Activated T-cell treated with anti-CD3 and anti-CD28 coated beads, Interleukin-2, amount 50 U/mL, for 24 hours (primary cell): ENCODE results near the gene FTH1.
A peak's percentile ranks its signal among the peaks of the same experiment; 100 is the strongest.
"Not testable (repeated sequence)": the region's sequence is repeated elsewhere in the genome, so short reads cannot be mapped to it uniquely, and the experiment has no call there.

Source experiments
- DNase-seq: peaks from one replicate; pipeline ENCODE4 v3.0.0-alpha.2; 2020
- H3K27ac Mint-ChIP-seq: 2 replicates; pipeline ENCODE4 v1.8.0; 2020; ENCODE audit warnings: mild to moderate bottlenecking, mixed read lengths
- H3K27me3 Mint-ChIP-seq: 2 replicates; pipeline ENCODE4 v1.8.0; 2020; ENCODE audit warnings: mixed read lengths
- H3K36me3 Mint-ChIP-seq: 2 replicates; pipeline ENCODE4 v1.8.0; 2020; ENCODE audit warnings: low read depth, mixed read lengths
- H3K4me1 Mint-ChIP-seq: 2 replicates; pipeline ENCODE4 v1.8.0; 2020; ENCODE audit warnings: low read depth, mixed read lengths
- H3K4me3 Mint-ChIP-seq: 2 replicates; pipeline ENCODE4 v1.8.0; 2020; ENCODE audit warnings: mild to moderate bottlenecking, moderate library complexity, mixed read lengths
- H3K9me3 Mint-ChIP-seq: 2 replicates; pipeline ENCODE4 v1.8.0; 2020; ENCODE audit warnings: mixed read lengths

Gene FTH1

DNA sequence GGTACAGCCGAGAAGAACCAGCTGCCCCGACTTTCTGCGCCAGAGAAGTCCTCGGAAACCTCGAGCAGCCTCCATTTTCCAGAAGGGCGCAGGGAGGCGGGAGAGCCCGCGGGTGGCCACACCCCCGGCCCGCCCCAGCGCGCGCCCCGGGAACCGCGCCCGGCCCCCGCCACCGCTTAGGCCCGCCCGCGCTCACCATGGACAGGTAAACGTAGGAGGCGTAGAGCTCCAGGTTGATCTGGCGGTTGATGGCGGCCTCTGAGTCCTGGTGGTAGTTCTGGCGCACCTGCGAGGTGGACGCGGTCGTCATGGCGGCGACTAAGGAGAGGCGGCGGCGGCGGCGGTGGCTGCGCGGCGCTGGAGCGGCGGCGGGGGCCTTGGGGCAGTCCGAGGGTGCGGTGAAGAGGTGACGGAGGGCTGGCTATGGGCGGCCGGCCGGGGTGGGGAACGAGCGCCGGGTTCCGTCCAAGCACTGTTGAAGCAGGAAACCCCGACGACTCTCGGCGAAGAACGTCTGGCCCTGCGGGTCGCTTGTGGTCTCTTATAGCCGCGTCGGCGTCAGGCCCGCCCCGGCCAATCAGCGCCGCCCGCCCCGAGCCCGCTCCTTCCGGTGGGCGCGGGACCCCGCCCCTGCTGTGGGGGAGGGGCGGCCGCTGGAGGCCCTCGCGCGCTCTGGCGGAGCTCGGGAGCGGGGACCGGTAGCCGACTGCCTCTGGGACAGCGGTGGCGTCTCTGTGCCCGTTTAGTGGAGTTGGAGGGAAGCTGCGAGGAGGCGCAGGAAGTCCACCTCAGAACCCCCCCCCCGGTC is at the start of gene FTH1:
Gene FTH1 (minus strand): TSS at position 519 of the 808 bp plus-strand sequence. CDS start 209 bp downstream, at position 310.
- H3K36me3 Mint-ChIP-seq: peaks cover 51% of the 10 kb centered on the region
- peak; percentile 91 for DNase-seq
- H3K9me3 Mint-ChIP-seq: no peaks in the 10 kb centered on the region
- peak within 1 kb of the TSS; percentile 92 for H3K4me3 Mint-ChIP-seq
- no peaks in the 10 kb centered on the region for H3K27me3 Mint-ChIP-seq
- H3K27ac Mint-ChIP-seq: peak within 1 kb of the TSS; percentile 93
- peaks cover 72% of the 10 kb centered on the region for H3K4me1 Mint-ChIP-seq

DNA sequence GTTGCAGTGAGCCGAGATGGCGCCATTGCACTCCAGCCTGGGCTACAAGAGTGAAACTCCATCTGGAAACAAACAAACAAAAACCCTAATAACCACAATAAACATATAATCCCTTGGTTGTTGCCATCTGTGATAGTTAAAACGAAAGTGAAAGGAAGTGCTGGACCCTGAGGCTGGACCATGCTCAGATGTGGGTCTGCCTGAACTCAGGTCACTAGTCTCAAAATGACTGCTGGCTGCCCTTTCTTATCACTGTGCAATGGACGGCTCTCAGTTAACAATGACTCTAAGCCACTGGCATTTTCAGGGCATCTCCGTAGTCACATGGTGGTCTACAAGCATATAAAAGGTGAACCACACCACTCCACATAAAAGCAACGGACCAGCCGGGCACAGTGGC is 48.2 kb upstream of the FTH1 start:
- no peak for DNase-seq
- H3K4me3 Mint-ChIP-seq: no peak overlapping the region
- H3K27ac Mint-ChIP-seq: no peak overlapping the region
- no peaks in the 10 kb centered on the region for H3K9me3 Mint-ChIP-seq
- no peaks in the 10 kb centered on the region for H3K36me3 Mint-ChIP-seq
- H3K4me1 Mint-ChIP-seq: no peaks in the 10 kb centered on the region
- H3K27me3 Mint-ChIP-seq: peaks cover 4% of the 10 kb centered on the region

DNA sequence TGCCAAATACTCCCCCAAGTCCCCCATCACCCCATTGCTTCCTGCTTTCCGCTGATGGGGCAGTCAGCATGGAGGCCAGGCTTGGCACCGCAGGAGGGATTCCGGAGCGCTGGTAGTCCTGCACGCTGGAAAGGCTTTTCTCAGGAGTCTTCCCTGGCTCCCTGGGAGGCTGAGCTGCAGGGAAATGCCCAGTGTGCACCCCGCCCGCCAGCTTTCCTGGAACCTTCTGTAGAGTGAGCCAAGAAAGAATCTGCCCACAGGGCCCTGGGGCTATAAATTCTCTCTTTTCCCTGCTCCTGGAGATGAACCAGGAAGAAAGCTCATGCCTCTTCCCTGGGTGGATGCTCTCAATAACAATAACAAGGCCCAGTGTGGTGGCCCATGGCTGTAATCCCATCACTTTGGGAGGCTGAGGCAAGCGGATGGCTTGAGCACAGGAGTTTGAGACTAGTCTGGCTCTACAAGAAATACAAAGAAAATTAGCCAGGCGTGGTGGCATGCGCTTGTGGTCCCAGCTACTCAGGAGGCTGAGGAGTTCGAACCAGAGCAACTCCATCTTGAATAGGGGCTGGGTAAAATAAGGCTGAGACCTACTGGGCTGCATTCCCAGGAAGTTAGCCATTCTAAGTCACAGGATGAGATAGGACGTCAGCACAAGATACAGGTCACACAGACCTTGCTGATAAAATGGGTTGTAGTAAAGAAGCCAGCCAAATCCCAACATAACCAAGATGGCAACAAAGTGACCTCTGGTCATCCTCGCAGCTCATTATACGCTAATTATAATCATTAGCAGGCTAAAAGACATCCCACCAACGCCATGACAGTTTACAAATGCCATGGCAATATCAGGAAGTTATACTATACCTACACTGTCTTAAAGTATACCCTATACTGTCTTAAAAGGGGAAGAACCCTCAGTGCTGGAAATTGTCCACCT is 46.4 kb upstream of the FTH1 start:
- Mint-ChIP-seq H3K4me3 (no peak overlapping the region), H3K36me3 (no peaks in the 10 kb centered on the region), H3K27ac (no peak overlapping the region), H3K9me3 (no peaks in the 10 kb centered on the region), H3K27me3 (peaks cover 4% of the 10 kb centered on the region), H3K4me1 (no peaks in the 10 kb centered on the region)
- DNase-seq: no peak

GRCh38 chr11:62012832-62013461 is 45.5 kb upstream of the FTH1 start:
- Mint-ChIP-seq H3K27ac (no peak overlapping the region), H3K36me3 (no peaks in the 10 kb centered on the region), H3K9me3 (no peaks in the 10 kb centered on the region), H3K4me3 (no peak overlapping the region), H3K27me3 (peaks cover 4% of the 10 kb centered on the region), H3K4me1 (no peaks in the 10 kb centered on the region)
- DNase-seq: no peak

DNA sequence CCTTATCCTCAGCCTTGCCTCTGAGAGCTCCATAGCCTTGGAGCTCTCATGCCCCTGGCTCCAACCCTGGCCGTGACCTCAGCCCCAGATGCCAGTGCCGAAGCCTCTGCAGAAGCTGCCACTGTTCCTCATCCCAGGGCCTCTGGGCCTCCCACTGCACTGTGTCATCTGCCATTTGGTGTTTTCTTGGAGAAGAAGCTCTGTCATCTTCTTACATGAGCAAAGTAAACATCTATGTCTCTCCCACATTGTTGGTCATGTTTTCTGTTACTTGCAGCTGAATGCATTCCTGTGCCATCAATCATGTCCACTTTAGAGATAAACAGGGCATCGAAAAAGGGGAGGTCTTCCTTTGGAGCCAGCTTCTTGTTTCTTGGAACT is 45.0 kb upstream of the FTH1 start:
- no peak overlapping the region for H3K27ac Mint-ChIP-seq
- H3K27me3 Mint-ChIP-seq: peaks cover 4% of the 10 kb centered on the region
- H3K4me1 Mint-ChIP-seq: no peaks in the 10 kb centered on the region
- no peak for DNase-seq
- no peaks in the 10 kb centered on the region for H3K9me3 Mint-ChIP-seq
- no peaks in the 10 kb centered on the region for H3K36me3 Mint-ChIP-seq
- no peak overlapping the region for H3K4me3 Mint-ChIP-seq

- no peaks in the 10 kb centered on the region for H3K9me3 Mint-ChIP-seq
- no peak overlapping the region for H3K27ac Mint-ChIP-seq
- H3K4me1 Mint-ChIP-seq: no peaks in the 10 kb centered on the region
- no peaks in the 10 kb centered on the region for H3K36me3 Mint-ChIP-seq
- peaks cover 4% of the 10 kb centered on the region for H3K27me3 Mint-ChIP-seq
- DNase-seq: no peak
- H3K4me3 Mint-ChIP-seq: no peak overlapping the region
Measured at GRCh38 chr11:62011881-62012280, 44.4 kb upstream of the FTH1 start.

DNA sequence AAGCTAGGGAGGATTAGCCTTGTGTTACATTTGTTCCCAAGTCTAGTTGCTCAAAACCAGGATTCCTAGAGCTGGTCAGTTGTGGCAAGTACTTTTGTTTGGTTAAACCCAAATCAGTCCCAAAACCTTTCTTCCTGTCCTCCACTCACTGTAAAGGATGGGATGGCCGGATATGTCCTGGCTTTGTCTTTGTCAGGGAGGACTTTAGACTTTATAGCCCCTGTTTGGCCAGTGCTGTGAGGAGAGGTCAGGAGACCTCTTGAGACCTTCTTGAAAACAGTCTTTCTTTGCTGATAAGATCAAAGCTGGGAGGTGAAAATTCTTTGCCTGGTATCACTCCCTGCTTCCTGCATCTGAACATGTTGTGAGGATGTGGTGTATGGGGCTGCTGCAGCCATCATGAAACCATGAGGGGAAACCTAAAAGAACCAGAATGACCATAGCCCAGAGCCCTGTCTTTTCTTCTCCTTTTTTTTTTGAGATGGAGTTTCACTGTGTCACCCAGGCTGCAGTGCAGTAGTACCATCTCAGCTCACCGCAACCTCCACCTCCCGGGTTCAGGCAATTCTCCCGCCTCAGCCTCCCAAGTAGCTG is 43.6 kb upstream of the FTH1 start:
- H3K36me3 Mint-ChIP-seq: no peaks in the 10 kb centered on the region
- no peaks in the 10 kb centered on the region for H3K9me3 Mint-ChIP-seq
- H3K27me3 Mint-ChIP-seq: peaks cover 4% of the 10 kb centered on the region
- no peaks in the 10 kb centered on the region for H3K4me1 Mint-ChIP-seq
- no peak overlapping the region for H3K27ac Mint-ChIP-seq
- no peak overlapping the region for H3K4me3 Mint-ChIP-seq
- DNase-seq: no peak

GRCh38 chr11:62008193-62008592 is 40.8 kb upstream of the FTH1 start:
- no peaks in the 10 kb centered on the region for H3K4me1 Mint-ChIP-seq
- peaks cover 4% of the 10 kb centered on the region for H3K27me3 Mint-ChIP-seq
- H3K27ac Mint-ChIP-seq: no peak overlapping the region
- no peak overlapping the region for H3K4me3 Mint-ChIP-seq
- H3K36me3 Mint-ChIP-seq: no peaks in the 10 kb centered on the region
- DNase-seq: no peak
- no peaks in the 10 kb centered on the region for H3K9me3 Mint-ChIP-seq

DNA sequence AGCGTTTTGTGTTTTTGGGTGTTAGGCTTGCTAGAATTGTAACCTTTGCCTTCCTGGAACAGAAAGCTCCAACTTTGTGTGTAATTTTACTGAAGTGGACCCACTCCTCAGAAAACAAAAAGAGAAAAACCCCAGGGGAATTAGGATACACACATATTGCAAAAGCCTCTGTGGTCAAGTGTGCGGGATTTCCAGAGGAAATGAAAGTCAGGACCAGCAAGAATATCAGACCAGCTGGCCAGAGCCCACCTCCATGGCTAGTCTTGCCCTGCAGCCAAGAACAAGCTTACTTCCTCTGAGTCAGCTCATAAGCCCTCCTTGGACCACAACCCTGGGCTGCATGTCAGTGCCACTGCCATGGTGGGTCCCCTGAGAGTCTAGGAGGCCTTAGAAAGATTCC is 37.0 kb upstream of the FTH1 start:
- no peak for DNase-seq
- Mint-ChIP-seq H3K9me3 (peaks cover 2% of the 10 kb centered on the region), H3K36me3 (peaks cover 2% of the 10 kb centered on the region), H3K27ac (no peak overlapping the region), H3K4me1 (no peaks in the 10 kb centered on the region), H3K27me3 (no peaks in the 10 kb centered on the region), H3K4me3 (no peak overlapping the region)

DNA sequence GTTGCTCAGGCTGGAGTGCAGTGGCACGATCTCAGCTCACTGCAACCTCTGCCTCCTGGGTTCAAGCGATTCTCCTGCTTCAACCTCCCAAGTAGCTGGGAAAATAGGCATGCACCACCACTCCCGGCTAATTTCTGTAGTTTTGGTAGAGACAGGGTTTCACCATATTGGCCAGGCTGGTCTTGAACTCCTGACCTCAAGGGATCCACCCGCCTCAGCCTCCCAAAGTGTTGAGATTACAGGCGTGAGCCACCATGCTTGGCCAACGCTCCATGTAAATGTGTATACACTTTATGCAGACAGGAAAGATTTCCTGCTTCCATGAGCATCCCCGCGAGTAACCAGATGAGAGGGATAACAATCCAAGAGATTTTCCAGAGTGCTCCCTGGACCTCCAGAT is 34.8 kb upstream of the FTH1 start:
- not testable (repeated sequence) for H3K4me1 Mint-ChIP-seq, H3K4me3 Mint-ChIP-seq, H3K27me3 Mint-ChIP-seq, DNase-seq, H3K27ac Mint-ChIP-seq
- H3K36me3 Mint-ChIP-seq: peaks cover 15% of the 10 kb centered on the region
- peaks cover 13% of the 10 kb centered on the region for H3K9me3 Mint-ChIP-seq

- Mint-ChIP-seq H3K4me1 (no peaks in the 10 kb centered on the region), H3K4me3 (no peak overlapping the region), H3K27ac (no peak overlapping the region), H3K36me3 (peaks cover 15% of the 10 kb centered on the region), H3K27me3 (no peaks in the 10 kb centered on the region), H3K9me3 (peaks cover 13% of the 10 kb centered on the region)
- DNase-seq: no peak
Measured at GRCh38 chr11:62001450-62002191, 34.2 kb upstream of the FTH1 start.

DNA sequence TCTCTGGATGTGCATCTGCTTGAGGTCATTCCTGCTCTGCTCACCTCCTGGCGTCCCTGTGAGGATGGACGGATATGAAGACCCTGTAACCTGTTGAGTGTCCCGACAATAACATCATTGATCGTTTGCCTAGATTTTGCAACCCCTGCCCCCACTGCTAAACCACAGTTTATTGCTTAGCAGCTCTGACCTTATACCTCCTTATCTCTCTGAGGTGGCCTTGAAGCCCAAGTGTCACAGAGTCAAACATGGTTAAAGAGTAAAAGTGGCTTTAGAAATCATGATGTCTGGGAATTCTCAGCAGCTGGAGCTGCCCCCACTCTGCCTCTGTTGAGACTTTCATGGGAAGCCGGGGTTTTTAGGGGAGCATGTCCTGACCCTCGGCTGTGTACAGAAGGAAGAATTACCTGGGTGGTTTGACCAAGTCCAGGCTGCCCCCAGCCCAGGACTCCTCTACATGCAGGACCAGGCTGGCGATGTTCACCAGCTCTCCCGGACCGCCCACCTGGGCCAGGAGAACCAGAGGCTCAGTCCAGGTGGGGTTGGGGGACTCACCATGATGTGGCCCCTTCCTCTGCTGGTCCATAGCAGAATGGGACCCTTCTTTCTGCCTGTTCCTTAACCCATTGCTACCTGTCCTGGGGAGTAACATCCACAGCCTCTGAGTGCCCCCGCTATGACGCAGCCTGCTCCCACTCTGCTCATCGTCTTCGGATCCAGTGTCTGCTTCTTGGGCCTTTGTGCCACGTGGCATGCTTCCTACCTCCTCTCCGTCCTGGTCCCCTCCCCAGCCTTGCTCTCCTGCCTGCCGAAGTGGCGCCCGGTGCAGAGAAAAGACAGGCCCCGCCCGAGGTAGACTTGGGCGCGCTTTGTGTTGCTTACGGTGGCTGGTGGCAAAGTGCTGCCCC is 33.4 kb upstream of the FTH1 start:
- Mint-ChIP-seq H3K36me3 (peaks cover 15% of the 10 kb centered on the region), H3K27me3 (no peaks in the 10 kb centered on the region), H3K4me1 (no peaks in the 10 kb centered on the region), H3K27ac (no peak overlapping the region), H3K9me3 (peaks cover 13% of the 10 kb centered on the region), H3K4me3 (no peak overlapping the region)
- no peak for DNase-seq
